HCT116 (cell line): ENCODE results near the gene RNF146. TPM values are rescaled to one million over a fixed set of nuclear protein-coding genes. Genes with fewer than 3 reads are reported as not detected.

Source experiments
- ATAC-seq: fragments of 200-7000 bp; cut with Tn5 transposase; 2 replicates; pipeline ENCODE4 v1.9.1; 2020; ENCODE audit warnings: mild to moderate bottlenecking, moderate library complexity
- BruUV-seq: library from RNA; stranded (reverse); fragments of 400-500 nt; replicated peaks from 2 replicates; lab custom pipeline; 2021; lab: Mats Ljungman, UMichigan
- CTCF ChIA-PET: fragments of 300-600 bp; sonication (Branson Sonifier 250); formaldehyde crosslinking; loops from one replicate; lab custom pipeline; 2021; ENCODE audit warnings: antibody characterized with exemption; lab: Charles Lee
- POLR2A ChIA-PET: fragments of 300-600, 350-600 bp; sonication (Branson Sonifier 250); formaldehyde crosslinking; loops from one replicate; lab custom pipeline; 2021; ENCODE audit warnings: antibody characterized with exemption; lab: Charles Lee
- RAD21 ChIA-PET, 2 experiments: fragments of 300-600 bp; sonication (Branson Sonifier 250); formaldehyde crosslinking; loops; one replicate each; lab custom pipeline; 2023; ENCODE audit warnings: low total read pairs in 2 of 2; ENCODE audit not compliant: uncharacterized antibody in 2 of 2, unreplicated experiment in 2 of 2, low non-redundant PET in 1 of 2; lab: Charles Lee
- DNase-seq: peaks from one replicate; pipeline ENCODE4 v3.0.0-alpha.2; 2010; ENCODE audit warnings: low read depth, low spot score
- H2AFZ ChIP-seq: fragments of 200-600 bp; shearing (Covaris generic), sonication (generic); 2 replicates; pipeline ENCODE4 v1.6.1; 2017; ENCODE audit warnings: low read depth, mixed run types, mixed read lengths, antibody characterized with exemption, low read length; ENCODE audit not compliant: poor library complexity, severe bottlenecking
- H3K27ac ChIP-seq: 2 replicates; pipeline ENCODE4 v1.5.1; 2012; ENCODE audit warnings: low read depth, low read length
- H3K27me3 ChIP-seq: fragments of 200-600 bp; sonication (generic); 2 replicates; pipeline ENCODE4 v1.6.1; 2016; ENCODE audit warnings: mixed run types, low read length, mixed read lengths; ENCODE audit not compliant: insufficient read depth
- H3K36me3 ChIP-seq, 2 experiments: fragments of 200-500 bp in 1 of 2; fragments of 200-600 bp in 1 of 2; sonication (Bioruptor generic) in 1 of 2; sonication (generic) in 1 of 2; 2 replicates each; pipeline versions ENCODE4 v1.5.1 to v1.6.1; 2014 to 2016; ENCODE audit warnings: low read length in 2 of 2, inconsistent platforms in 1 of 2, mixed read lengths in 1 of 2, mixed run types in 1 of 2; ENCODE audit not compliant: insufficient read depth in 2 of 2, control insufficient read depth in 1 of 2
- H3K4me1 ChIP-seq, 2 experiments: fragments of 200-600 bp in 1 of 2; sonication (generic) in 1 of 2; 2 replicates each; pipeline versions ENCODE4 v1.5.1 to v1.6.1; 2012 to 2017; ENCODE audit warnings: low read length in 2 of 2, inconsistent platforms in 1 of 2, mild to moderate bottlenecking in 1 of 2, mixed read lengths in 1 of 2, mixed run types in 1 of 2, moderate library complexity in 1 of 2; ENCODE audit not compliant: insufficient read depth in 2 of 2, control insufficient read depth in 1 of 2
- H3K4me2 ChIP-seq: fragments of 200-600 bp; sonication (generic); 2 replicates; pipeline ENCODE4 v1.6.1; 2017; ENCODE audit warnings: mixed run types, low read length, mixed read lengths
- H3K4me3 ChIP-seq, 2 experiments: fragments of 200-600 bp in 1 of 2; sonication (generic) in 1 of 2; replicated peaks in 1 of 2; 2 replicates each; pipeline ENCODE4 v1.5.1; 2011 to 2016; ENCODE audit warnings: low read length in 2 of 2, control low read depth in 1 of 2, low read depth in 1 of 2, mild to moderate bottlenecking in 1 of 2, mixed read lengths in 1 of 2, mixed run types in 1 of 2
- H3K79me2 ChIP-seq: fragments of 200-600 bp; sonication (generic); 2 replicates; pipeline ENCODE4 v1.6.1; 2017; ENCODE audit warnings: mild to moderate bottlenecking, mixed run types, low read length, moderate library complexity, mixed read lengths; ENCODE audit not compliant: insufficient read depth
- H3K9ac ChIP-seq: fragments of 200-600 bp; sonication (generic); 2 replicates; pipeline ENCODE4 v1.6.1; 2016; ENCODE audit warnings: low read length, mixed read lengths
- H3K9me2 ChIP-seq: fragments of 200-600 bp; sonication (generic), shearing (Covaris generic); 2 replicates; pipeline ENCODE4 v1.6.1; 2017; ENCODE audit warnings: mixed run types, mild to moderate bottlenecking, moderate library complexity; ENCODE audit not compliant: insufficient read depth
- H3K9me3 ChIP-seq, 2 experiments: fragments of 200-500 bp in 1 of 2; fragments of 200-600 bp in 1 of 2; sonication (Bioruptor generic) in 1 of 2; sonication (generic) in 1 of 2; 2 replicates each; pipeline ENCODE4 v1.6.1; 2014 to 2017; ENCODE audit warnings: low read length in 2 of 2, mixed read lengths in 2 of 2, inconsistent platforms in 1 of 2, low read depth in 1 of 2, mild to moderate bottlenecking in 1 of 2, mixed run types in 1 of 2, moderate library complexity in 1 of 2; ENCODE audit not compliant: control insufficient read depth in 1 of 2, insufficient read depth in 1 of 2
- H4K20me1 ChIP-seq: fragments of 200-600 bp; sonication (generic), shearing (Covaris generic); 2 replicates; pipeline ENCODE4 v1.6.1; 2017; ENCODE audit warnings: mixed run types, mild to moderate bottlenecking, moderate library complexity; ENCODE audit not compliant: insufficient read depth
- ATF3 ChIP-seq: IDR thresholded peaks from 2 replicates; pipeline ENCODE4 v1.6.1; 2012
- CBX3 ChIP-seq: IDR thresholded peaks from 2 replicates; pipeline ENCODE4 v1.6.1; 2012; ENCODE audit warnings: low read depth
- CTCF ChIP-seq, 3 experiments: fragments of 200-600 bp in 1 of 3; sonication (generic) in 1 of 3; IDR thresholded peaks in 2 of 3; conservative IDR thresholded peaks in 1 of 3; 2 replicates each; pipeline ENCODE4 v1.5.1; 2012 to 2017; ENCODE audit warnings: low read depth in 2 of 3, low read length in 2 of 3, antibody characterized with exemption in 1 of 3, borderline replicate concordance in 1 of 3, control low read depth in 1 of 3, mild to moderate bottlenecking in 1 of 3, mixed read lengths in 1 of 3, mixed run types in 1 of 3, moderate library complexity in 1 of 3; ENCODE audit not compliant: insufficient read depth in 1 of 3
- EGR1 ChIP-seq: IDR thresholded peaks from 2 replicates; pipeline ENCODE4 v1.6.1; 2012; ENCODE audit warnings: low read depth
- ELF1 ChIP-seq: IDR thresholded peaks from 2 replicates; pipeline ENCODE4 v1.6.1; 2012; ENCODE audit warnings: low read depth, borderline replicate concordance
- EZH2 ChIP-seq: fragments of 200-600 bp; sonication (generic); IDR thresholded peaks from 2 replicates; pipeline ENCODE4 v1.6.1; 2017; ENCODE audit warnings: antibody characterized with exemption, mixed run types
- EZH2phosphoT487 ChIP-seq: fragments of 200-600 bp; IDR thresholded peaks from 2 replicates; pipeline ENCODE4 v1.6.1; 2018; ENCODE audit warnings: antibody characterized with exemption, borderline replicate concordance
- FOSL1 ChIP-seq: IDR thresholded peaks from 2 replicates; pipeline ENCODE4 v1.6.1; 2012; ENCODE audit warnings: low read depth
- JUND ChIP-seq: IDR thresholded peaks from 2 replicates; pipeline ENCODE4 v1.6.1; 2012
- MAX ChIP-seq: IDR thresholded peaks from 2 replicates; pipeline ENCODE4 v1.6.1; 2012
- POLR2A ChIP-seq: IDR thresholded peaks from 2 replicates; pipeline ENCODE4 v1.7.0; 2011; ENCODE audit warnings: borderline replicate concordance; ENCODE audit not compliant: insufficient read depth, insufficient read length; ENCODE audit errors: extremely low read depth
- POLR2AphosphoS5 ChIP-seq: IDR thresholded peaks from 2 replicates; pipeline ENCODE4 v1.6.1; 2011; ENCODE audit warnings: mild to moderate bottlenecking, low read depth, low read length, moderate library complexity
- RAD21 ChIP-seq: IDR thresholded peaks from 2 replicates; pipeline ENCODE4 v1.6.1; 2012; ENCODE audit warnings: low read depth, mild to moderate bottlenecking
- intact Hi-C: fragments of 100-400 bp; cut with micrococcal nuclease; formaldehyde crosslinking; loops from 2 replicates; pipeline ENCODE4 v1.10.0; 2022
- total RNA-seq: library from RNA; stranded (reverse); gene quantifications from one replicate; pipeline ENCODE4 v1.2.1, GENCODE V29; 2021; ENCODE audit not compliant: unreplicated experiment

Gene RNF146
- total RNA-seq, 1 experiment from 2014 or later: 17.6 TPM

GRCh38 chr6:127305741-127306140 lies 39.1 kb downstream of the RNF146 start:
- no peaks in the 10 kb centered on the region for H3K27me3 ChIP-seq
- ChIA-PET CTCF (no interaction called here), RAD21 (no interaction called here), POLR2A (no interaction called here)
- H2AFZ ChIP-seq: no peak overlapping the region
- H3K79me2 ChIP-seq: peaks cover 78% of the 10 kb centered on the region
- H4K20me1 ChIP-seq: 0 out of 2 replicates have a peak, but pooled peaks cover 3% of the 10 kb centered on the region
- ATAC-seq (no peak), DNase-seq (no peak)
- TF ChIP-seq CBX3 (no peak), POLR2A (no peak), ATF3 (no peak), POLR2AphosphoS5 (no peak), EZH2 (no peak), EZH2phosphoT487 (no peak), FOSL1 (no peak), JUND (no peak), MAX (no peak), CTCF (IDR thresholded peaks at IDR 0.05 in 2 of 3, conservative IDR thresholded peaks at IDR 0.05 in 1 of 3; ENCODE audit: borderline replicate concordance in 1 of 3, insufficient read depth in 1 of 3, low read depth in 2 of 3, low read length in 2 of 3) (no peak), RAD21 (no peak), EGR1 (no peak), ELF1 (no peak)
- intact Hi-C loops: no loop called here
- no peak overlapping the region for H3K4me2 ChIP-seq
- H3K4me1 ChIP-seq: no peaks in the 10 kb centered on the region
- no peaks in the 10 kb centered on the region; a peak in 1 of 4 replicates for H3K36me3 ChIP-seq
- no TSS peak for BruUV-seq
- H3K9ac ChIP-seq: no peak overlapping the region
- H3K9me3 ChIP-seq: no peaks in the 10 kb centered on the region
- H3K9me2 ChIP-seq: no peaks in the 10 kb centered on the region
- no peak overlapping the region for H3K27ac ChIP-seq
- H3K4me3 ChIP-seq: no peak overlapping the region
